OCI-LY1 (cell line): ENCODE measurements around the gene KCNT1.

ENCODE experiments used
- EZH2 ChIP-seq: fragments of 200-600 bp; sonication (generic), shearing (Covaris generic); IDR thresholded peaks from 2 replicates; pipeline ENCODE4 v1.8.0; 2017; ENCODE audit warnings: borderline replicate concordance, mixed run types, mild to moderate bottlenecking, antibody characterized with exemption, low read length, moderate library complexity, mixed read lengths
- TF ChIP-seq, protein P1 (sequence below): fragments of 200-600 bp; sonication (generic), shearing (Covaris generic); IDR thresholded peaks from 2 replicates; pipeline ENCODE4 v1.5.1; 2017; ENCODE audit warnings: mild to moderate bottlenecking, antibody characterized with exemption, low read length, moderate library complexity, mixed read lengths

DNA sequence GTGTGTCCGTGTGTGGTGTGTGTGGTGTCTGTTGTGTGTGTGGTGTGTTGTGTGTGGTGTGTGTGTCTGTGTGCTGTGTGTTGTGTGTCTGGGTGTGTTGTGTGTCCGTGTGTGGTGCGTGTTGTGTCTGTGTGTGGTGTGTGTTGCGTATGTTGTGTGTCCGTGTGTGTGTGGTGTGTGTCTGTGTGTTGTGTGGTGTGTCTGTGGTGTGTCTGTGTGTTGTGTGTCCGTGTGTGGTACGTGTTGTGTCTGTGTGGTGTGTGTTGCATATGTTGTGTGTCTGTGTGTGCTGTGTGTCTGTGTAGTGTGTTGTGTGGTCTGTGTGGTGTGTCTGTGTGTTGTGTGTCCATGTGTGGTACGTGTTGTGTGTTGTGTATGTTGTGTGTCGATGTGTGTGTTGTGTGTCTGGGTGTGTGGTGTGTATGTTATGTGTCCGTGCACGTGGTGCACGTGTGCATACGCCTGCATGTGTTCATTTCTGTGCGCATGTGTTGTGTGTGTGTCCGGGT, 72.3 kb downstream of the KCNT1 start:
- TF ChIP-seq, protein P1, sequence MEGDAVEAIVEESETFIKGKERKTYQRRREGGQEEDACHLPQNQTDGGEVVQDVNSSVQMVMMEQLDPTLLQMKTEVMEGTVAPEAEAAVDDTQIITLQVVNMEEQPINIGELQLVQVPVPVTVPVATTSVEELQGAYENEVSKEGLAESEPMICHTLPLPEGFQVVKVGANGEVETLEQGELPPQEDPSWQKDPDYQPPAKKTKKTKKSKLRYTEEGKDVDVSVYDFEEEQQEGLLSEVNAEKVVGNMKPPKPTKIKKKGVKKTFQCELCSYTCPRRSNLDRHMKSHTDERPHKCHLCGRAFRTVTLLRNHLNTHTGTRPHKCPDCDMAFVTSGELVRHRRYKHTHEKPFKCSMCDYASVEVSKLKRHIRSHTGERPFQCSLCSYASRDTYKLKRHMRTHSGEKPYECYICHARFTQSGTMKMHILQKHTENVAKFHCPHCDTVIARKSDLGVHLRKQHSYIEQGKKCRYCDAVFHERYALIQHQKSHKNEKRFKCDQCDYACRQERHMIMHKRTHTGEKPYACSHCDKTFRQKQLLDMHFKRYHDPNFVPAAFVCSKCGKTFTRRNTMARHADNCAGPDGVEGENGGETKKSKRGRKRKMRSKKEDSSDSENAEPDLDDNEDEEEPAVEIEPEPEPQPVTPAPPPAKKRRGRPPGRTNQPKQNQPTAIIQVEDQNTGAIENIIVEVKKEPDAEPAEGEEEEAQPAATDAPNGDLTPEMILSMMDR, result no peak
- no peak for TF ChIP-seq EZH2
